ENCODE results near the gene FXN. TPM values are rescaled to one million over a fixed set of nuclear protein-coding genes. Genes with fewer than 3 reads are reported as not detected.
"Not testable (repeated sequence)": the region's sequence is repeated elsewhere in the genome, so short reads cannot be mapped to it uniquely, and the experiment has no call there.

Gene FXN
- total RNA-seq, 1 experiment from 2014 or later: 15.5 TPM

DNA sequence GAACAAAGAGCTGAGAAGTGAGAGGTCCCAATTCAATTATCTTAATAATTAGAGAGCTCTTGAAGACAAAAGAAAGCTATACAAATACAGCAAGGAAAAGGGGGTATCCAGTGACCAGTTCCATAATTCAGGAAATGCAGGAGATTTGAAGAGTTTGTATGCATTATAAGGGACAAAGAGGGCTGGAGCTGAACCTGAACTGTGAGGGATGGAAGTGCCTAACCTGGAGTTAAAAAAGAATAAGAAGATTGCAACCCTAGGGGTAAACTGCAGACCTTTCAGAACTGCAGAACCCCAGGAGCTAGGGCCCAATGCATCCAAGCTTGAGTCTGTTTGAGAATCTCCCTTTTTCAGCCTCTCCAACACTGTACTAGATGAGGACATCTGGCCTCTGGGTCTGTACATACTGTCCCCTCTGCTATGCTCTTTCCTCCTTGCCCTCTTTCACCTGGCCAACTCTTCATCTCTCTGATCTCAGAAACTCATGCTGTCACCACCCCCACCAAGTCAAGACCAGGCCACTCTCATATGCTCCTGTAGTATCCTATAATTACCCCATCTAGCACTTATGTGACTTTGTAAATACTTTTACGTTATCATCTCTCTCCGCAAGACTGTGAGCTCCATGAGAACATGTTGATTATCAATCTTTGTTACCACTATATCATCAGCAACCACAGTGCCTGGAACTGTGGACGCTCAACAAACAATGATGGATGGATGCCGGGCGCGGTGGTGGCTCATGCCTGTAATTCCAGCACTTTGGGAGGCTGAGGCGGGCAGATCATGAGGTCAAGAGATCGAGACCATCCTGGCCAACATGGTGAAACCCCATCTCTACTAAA, 15.0 kb upstream of the FXN start:
- no peak for DNase-seq (ENCODE audit: extremely low read depth, low read depth)

- no peak for DNase-seq (ENCODE audit: extremely low read depth, low read depth)
Measured at GRCh38 chr9:69023650-69024049, 11.9 kb upstream of the FXN start.

DNA sequence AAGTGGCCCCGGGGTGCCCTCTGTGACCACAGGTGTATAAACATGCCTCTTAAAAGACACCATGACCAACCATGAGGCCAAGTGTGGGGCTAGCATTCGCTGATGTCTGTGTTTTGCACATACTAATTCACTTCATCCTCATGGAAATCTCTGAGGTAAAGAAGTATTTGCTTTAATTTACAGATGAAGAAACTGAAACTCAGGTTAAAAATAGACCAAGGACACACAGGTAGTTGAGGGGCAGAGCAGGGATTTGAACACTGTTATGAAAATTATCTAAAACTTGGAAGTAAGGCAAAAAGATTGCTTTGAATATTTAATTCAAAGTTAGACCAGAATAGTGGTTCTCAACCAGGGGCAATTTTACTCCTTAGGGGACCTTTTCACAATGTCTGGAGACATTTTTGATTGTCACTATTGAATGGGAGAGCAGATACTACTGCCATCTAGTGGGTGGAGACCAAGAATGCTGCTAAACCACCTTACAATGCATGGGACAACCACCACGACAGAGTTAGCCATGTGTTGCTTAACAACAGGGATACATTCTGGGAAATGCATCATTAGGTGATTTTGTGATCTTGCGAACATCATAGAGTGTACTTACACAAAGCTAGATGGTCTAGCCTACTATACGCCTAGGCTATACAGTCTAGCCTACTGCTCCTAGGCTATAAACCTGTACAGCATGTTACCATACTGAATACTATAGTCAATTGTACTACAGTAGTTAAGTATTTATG, 8.0 kb upstream of the FXN start:
- peak; percentile 67 for DNase-seq (ENCODE audit: extremely low read depth, low read depth)

GRCh38 chr9:69028754-69029153, 6.8 kb upstream of the FXN start:
- DNase-seq (ENCODE audit: extremely low read depth, low read depth): no peak

- DNase-seq (ENCODE audit: extremely low read depth, low read depth): no peak
Measured at GRCh38 chr9:69029535-69029934, 6.0 kb upstream of the FXN start.

- no peak for DNase-seq (ENCODE audit: extremely low read depth, low read depth)
Measured at GRCh38 chr9:69030851-69031645, 4.5 kb upstream of the FXN start.

- DNase-seq (ENCODE audit: extremely low read depth, low read depth): no peak
Measured at GRCh38 chr9:69034071-69034470, 1.5 kb upstream of the FXN start.

DNA sequence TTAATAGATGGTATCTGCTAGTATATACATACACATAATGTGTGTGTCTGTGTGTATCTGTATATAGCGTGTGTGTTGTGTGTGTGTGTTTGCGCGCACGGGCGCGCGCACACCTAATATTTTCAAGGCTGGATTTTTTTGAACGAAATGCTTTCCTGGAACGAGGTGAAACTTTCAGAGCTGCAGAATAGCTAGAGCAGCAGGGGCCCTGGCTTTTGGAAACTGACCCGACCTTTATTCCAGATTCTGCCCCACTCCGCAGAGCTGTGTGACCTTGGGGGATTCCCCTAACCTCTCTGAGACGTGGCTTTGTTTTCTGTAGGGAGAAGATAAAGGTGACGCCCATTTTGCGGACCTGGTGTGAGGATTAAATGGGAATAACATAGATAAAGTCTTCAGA, 757 bp downstream of the FXN start:
- DNase-seq (ENCODE audit: extremely low read depth, low read depth): no peak

- no peak for DNase-seq (ENCODE audit: extremely low read depth, low read depth)
Measured at GRCh38 chr9:69036799-69037198, 1.2 kb downstream of the FXN start.

GRCh38 chr9:69040646-69041045, 5.1 kb downstream of the FXN start:
- no peak for DNase-seq (ENCODE audit: extremely low read depth, low read depth)

DNA sequence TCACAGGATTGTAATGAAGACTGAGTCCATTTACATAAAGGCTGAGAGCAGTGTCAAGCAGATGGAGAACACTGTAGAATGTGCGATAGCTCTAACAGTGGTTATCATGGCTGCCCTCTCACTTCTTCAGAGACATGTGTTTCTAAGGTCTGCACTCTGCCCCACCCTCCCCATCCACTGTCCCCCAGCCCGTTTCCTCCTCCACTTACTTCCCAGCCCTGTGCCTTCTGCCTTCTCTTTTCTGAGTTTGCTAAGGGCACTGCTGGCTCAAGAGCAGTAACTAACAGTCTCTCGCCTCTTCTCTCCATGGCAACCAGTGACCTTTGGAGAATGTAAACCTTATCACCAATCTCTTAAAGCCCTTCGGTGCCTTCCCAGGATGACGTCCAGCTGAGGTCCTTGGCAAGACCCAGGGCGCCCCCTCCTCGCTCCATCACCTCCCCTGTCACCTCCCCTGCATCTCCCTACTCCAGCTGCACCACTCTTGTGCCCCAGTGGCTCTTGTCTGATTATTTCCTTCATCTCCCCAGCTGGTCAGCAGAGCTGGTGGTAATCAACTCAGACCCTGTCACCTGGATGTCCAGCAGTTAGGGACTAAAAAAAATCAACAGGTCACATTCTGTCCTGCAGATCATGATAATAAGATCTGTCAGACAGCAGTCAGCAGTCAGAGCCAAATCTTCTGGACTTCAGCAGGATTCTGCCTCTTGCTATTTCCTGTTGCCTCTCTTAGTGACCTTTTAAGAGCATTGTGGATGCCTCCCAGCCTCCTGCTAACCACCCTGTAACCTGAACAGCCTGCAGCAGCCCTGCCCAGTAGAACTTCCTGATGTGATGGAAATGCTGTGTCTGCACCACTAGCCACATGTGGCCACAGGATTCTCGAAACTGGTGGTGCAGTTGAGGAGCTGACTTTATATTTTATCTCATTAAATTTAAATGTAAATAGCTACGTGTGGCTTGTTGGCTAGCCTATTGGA, 9.0 kb downstream of the FXN start:
- DNase-seq (ENCODE audit: extremely low read depth, low read depth): no peak

DNA sequence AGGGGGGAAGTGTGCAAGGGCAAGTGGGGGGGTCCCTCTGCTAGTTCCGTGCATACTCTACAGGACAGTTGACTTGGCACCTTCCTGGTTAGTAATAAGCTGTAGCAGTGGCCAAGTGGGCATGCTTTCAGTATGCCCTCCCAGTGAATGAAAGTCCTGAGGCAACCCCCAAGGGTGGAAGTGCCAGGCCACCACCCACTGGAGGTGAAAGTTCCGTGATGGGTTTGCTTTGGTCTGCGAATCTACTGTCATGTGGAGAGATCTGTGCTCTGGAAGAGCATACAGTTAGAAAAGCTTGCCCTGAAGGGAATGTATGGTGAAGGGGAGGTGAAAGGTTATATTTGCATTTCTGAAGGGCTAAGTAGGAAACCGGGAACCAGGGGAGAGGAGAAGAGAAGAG, 10.3 kb downstream of the FXN start:
- DNase-seq (ENCODE audit: extremely low read depth, low read depth): no peak

DNA sequence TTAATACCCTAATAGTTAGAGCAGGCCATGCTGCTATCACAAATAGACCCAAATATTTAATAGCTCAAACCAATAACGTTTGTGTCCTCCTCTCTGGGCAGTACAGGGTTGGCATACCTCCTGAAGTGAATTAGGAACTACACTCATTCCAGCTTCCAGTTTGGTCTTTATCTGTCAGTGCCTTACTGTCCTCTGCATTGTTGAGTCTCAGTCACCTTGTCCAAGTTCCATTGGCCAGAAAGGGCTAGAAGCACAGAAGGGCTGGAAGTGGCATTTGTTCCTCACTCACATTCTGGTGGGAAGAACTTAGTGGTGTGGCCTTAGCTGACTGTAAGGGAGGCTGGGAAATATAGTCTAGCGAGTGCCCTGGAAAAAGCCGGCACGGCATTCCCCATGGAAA, 11.2 kb downstream of the FXN start:
- DNase-seq (ENCODE audit: extremely low read depth, low read depth): no peak

DNA sequence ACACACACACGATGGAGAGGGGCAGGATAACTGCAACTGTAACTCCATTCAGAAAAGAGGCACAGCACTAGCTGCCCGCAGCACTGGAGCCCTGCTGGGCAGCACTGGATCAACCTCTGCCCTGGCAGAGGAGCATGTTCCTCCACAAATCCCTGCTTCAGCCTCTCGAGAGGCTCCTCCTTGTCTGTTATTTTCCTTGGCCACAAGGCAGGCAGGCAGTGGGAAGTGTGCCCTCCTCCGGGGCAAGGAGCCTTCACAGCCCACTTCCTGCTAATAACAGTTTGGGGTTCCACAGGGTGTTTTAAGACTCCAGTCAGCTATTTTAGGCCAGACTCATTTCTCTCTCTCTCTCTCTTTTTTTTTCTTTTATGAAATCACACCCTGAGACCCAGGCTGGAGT, 11.8 kb downstream of the FXN start:
- no peak for DNase-seq (ENCODE audit: extremely low read depth, low read depth)

GRCh38 chr9:69049094-69049493, 13.5 kb downstream of the FXN start:
- no peak for DNase-seq (ENCODE audit: extremely low read depth, low read depth)

DNA sequence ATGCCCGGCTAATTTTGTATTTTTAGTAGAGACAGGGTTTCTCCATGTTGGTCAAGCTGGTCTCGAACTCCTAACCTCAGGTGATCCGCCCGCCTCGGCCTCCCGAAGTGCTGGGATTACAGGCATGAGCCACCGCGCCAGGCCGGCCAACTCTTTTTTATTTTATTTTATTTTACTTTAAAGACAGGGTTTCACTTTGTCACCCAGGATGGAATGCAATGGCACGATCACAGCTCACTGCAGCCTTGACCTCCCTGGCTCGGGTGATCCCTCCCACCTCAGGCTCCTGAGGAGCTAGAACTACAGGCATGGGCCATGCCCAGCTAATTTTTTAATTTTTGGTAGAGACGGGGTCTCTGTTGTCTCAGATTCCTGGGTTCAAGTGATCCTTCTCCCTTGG, 15.4 kb downstream of the FXN start:
- not testable (repeated sequence) for DNase-seq (ENCODE audit: extremely low read depth, low read depth)

- no peak for DNase-seq (ENCODE audit: extremely low read depth, low read depth)
Measured at GRCh38 chr9:69054989-69055388, 19.4 kb downstream of the FXN start.

- no peak for DNase-seq (ENCODE audit: extremely low read depth, low read depth)
Measured at GRCh38 chr9:69056191-69056815, 20.8 kb downstream of the FXN start.

DNA sequence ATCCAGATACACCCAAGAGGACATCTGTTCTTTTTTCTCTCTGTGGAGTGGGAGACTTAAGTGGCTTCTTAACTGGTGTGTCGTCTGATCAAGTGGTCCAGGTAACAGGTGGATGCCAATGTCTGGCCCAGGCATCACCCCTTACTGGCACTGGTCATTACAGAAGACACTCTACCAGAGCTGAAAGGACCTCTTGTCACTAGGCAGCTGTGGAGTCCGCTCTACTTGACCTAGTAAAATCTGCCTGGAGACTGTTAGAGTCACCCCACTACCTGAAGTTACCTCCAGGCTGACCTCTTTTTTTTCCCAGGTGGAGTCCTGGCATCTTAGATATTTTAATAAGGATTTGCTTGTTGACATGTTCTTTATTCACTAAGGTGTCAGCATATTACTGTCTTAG, 22.5 kb downstream of the FXN start:
- no peak for DNase-seq (ENCODE audit: extremely low read depth, low read depth)

GRCh38 chr9:69060766-69061165, 25.2 kb downstream of the FXN start:
- no peak for DNase-seq (ENCODE audit: extremely low read depth, low read depth)
